Left hindlimb (tissue), 1 donor: ENCODE results near the gene CARD9.
"Not testable (repeated sequence)": the region's sequence is repeated elsewhere in the genome, so short reads cannot be mapped to it uniquely, and the experiment has no call there.

Source experiments
- DNase-seq: peaks from one replicate; pipeline ENCODE4 v3.0.0-alpha.2; 2018

Gene CARD9

GRCh38 chr9:136373300-136374182 lies at the start of gene CARD9:
Gene CARD9, minus strand, starts transcription at chr9:136373669. Its CDS starts 1,591 bp downstream, at chr9:136372078.
- no peak for DNase-seq

DNA sequence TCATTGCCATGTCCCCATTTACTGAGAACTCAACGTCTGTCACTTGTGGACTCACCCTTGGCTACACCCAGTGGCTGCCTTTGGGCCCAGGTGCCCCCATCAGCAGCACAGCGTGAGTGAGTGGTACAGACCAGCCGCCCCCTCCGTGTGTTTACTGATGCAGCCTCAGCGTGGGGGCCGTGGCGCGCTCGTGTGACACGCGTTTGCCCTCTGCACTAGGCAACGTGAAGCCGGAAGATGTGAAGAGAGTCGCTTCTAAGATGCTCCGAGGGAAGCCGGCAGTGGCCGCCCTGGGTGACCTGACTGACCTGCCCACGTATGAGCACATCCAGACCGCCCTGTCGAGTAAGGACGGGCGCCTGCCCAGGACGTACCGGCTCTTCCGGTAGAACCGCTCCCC lies 49.4 kb upstream of the CARD9 start:
- DNase-seq = no peak

GRCh38 chr9:136421791-136422190 lies 48.3 kb upstream of the CARD9 start:
- DNase-seq = no peak

DNA sequence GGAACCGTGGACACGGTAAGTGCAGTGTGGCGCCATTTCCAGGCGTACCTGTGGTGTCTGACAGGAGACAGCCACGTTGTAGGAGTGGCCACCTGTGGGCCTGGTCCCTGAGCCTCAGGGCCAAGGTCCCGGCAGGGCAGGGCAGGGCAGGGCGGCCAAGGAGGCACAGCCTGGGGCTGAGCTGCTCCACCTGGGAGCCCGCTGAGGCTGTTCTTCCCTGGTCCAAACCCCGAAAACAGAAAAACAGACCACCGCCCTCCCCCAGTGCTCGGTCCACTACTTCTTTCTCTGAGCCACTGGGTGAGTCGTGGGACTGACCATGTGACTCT lies 45.6 kb upstream of the CARD9 start:
- DNase-seq = no peak

GRCh38 chr9:136418182-136419091 lies 45.0 kb upstream of the CARD9 start:
- DNase-seq = no peak

DNA sequence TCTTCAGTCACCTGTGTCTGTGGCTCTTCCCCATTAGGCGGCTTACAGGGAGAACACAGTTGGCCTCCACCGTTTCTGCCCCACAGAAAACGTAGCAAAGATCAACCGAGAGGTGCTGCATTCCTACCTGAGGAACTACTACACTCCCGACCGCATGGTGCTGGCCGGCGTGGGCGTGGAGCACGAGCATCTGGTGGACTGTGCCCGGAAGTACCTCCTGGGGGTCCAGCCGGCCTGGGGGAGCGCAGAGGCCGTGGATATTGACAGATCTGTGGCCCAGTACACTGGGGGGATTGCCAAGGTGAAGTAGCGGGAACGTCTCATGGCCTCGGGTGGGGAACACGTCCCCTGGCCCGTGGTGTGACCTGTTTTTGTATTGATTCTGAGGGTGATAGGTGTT lies 43.4 kb upstream of the CARD9 start:
- no peak for DNase-seq

- no peak for DNase-seq
These were observed 43.0 kb upstream of the CARD9 start for GRCh38 chr9:136416427-136416826.

DNA sequence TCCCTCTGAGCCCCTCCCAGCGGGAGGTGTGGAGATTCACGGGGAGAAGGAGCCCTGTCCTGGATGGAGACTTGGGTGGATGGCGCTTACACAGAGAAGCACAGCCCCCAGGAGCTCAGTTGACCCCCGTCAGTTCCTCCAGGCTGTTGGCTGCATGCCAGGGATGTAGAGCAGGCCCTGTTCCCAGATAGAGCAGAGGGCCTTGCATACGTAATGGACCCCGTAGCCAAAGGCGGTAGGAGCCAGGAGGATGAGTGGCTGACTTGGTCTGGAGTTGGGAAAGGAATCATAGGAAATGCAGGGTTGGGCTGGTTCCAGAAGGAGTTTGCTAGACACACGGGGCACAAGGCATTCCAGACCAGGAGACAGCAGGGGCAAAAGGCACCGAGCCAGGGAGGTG lies 39.5 kb upstream of the CARD9 start:
- no peak for DNase-seq

DNA sequence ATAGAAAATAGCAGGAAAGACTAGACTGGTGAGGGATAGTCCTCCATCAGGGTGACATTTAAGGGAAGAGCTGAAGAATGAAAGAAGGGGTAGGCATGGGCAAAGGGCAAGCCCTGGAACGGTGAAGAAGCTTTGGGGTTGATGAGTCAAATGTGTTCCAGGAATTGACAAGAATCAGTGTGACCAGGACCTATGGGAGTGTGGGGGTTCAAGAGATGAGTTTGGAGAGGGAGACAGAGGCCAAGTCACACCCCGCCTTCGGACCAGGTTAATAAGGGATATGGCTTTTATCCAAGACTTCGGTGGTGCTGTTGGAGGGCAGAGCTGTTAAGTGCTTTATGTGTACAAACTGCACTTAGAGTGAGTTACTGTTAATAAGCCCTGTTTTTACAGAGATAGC lies 37.9 kb upstream of the CARD9 start:
- no peak for DNase-seq

GRCh38 chr9:136410500-136411287 lies 37.2 kb upstream of the CARD9 start, which contains the start of the genes ENTR1 and PMPCA:
Gene ENTR1, minus strand, starts transcription at chr9:136410614. Its CDS starts 217 bp downstream, at chr9:136410397.
Gene PMPCA, plus strand, starts transcription at chr9:136410658. Its CDS starts 11 bp downstream, at chr9:136410669.
- DNase-seq = peak; percentile 93

GRCh38 chr9:136409557-136410455 lies 36.3 kb upstream of the CARD9 start:
- DNase-seq = no peak

GRCh38 chr9:136407911-136408310 lies 34.4 kb upstream of the CARD9 start:
- no peak for DNase-seq

GRCh38 chr9:136407061-136407460 lies 33.6 kb upstream of the CARD9 start:
- not testable (repeated sequence) for DNase-seq

DNA sequence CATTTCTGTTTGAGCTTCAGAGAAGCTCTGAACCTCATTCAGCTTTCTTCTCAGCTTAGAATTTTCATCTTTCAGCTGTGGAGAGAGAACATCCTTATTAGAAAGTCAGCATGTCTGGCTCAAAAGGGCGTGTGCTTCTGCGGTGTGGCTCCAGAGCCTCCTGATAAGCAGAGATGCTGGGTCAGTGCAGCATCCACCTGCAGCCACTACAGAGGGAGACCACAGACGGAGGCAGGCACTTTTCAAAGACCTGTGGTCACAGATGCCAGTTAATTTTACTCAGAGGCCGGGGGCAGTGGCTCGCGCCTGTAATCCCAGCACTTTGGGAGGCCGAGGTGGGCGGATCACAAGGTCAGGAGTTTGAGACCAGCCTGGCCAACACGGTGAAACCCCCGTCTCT lies 32.4 kb upstream of the CARD9 start:
- DNase-seq = not testable (repeated sequence)

- no peak for DNase-seq
These were observed 32.0 kb upstream of the CARD9 start for GRCh38 chr9:136405481-136405880.

GRCh38 chr9:136404801-136405136 lies 31.3 kb upstream of the CARD9 start:
- DNase-seq = no peak

GRCh38 chr9:136403915-136404800 lies 30.7 kb upstream of the CARD9 start:
- DNase-seq = no peak

GRCh38 chr9:136403538-136403914 lies 30.1 kb upstream of the CARD9 start:
- DNase-seq = no peak

DNA sequence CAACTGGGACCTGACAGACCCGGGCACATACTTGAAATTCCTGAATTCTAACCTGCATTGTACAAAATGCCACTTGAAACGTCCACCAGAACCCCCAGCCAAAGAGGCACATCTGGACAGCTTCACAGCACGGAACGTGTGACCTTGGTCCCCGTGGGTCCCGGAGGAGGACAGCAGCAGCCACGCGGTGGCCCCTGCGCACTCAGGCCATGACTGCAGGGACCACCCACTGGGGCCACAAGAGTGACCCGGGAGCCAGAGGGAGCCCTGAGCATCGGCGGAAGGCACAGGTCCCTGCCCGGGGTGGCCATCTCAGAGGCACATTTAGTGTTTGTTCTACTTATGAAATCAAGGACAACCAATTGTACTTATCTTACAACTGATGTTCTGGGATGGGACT lies 28.6 kb upstream of the CARD9 start:
- DNase-seq = no peak

DNA sequence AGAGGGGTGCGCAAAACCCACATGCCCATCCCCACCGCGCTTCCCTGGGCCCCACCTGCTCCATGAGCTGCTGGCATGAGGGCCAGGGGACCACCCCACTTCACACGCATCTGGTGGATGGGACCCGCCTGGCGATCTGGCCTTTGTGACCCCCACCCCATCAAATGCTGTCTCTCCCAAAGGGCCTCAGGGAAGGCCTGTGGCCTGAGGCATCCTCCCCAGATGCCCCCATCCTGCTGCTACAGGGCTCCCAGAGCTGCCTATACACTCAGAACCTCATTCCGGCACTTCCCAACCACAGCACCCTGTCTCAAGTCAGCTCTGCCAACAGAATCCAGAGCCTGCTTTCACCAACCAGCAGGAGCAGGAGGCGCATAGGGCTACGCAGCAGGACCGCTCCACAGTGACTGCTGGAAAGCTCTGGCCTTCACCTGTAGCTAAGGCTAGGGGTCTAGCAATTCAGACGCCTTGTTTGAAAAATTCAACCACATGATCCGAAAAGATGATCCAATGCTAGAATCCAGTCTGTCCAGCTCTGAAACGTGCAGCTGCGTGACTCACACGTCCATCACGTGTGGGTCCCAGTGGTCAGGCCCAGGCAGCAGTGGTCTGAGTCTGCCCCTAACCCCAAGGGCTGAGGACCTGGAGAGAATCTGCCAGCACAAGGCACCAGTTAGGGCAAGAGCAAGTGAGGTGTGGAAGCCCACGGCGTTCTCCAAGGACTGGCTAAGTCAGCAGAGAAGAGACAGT lies 27.9 kb upstream of the CARD9 start:
- DNase-seq = no peak
